ENCODE measurements around the gene GPD2. TPM values are rescaled to one million over a fixed set of nuclear protein-coding genes. Genes with fewer than 3 reads are reported as not detected.

The GPD2 gene
- total and polyA plus RNA-seq, 2 donors from 2014 or later = 6.2 to 32.3 TPM

DNA sequence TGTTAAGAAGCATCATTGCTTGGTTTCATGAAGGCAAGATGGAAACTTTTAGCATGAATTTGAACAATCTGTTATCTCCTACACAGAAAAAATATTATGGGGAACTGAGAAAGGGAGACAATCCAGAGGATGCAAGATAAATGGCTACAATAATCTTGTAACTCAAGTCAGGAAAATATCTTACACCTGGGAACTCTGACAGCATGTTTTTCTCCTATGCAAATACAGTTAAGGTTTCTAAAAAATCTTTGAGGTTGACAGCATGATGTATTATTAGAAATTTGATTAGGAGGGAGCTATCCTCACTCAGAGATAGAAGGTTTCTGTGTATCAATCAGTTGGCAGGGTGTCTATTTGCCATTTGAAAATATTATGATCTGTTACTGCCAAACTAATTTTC, 75.6 kb downstream of the GPD2 start:
- TF ChIP-seq, protein P1, sequence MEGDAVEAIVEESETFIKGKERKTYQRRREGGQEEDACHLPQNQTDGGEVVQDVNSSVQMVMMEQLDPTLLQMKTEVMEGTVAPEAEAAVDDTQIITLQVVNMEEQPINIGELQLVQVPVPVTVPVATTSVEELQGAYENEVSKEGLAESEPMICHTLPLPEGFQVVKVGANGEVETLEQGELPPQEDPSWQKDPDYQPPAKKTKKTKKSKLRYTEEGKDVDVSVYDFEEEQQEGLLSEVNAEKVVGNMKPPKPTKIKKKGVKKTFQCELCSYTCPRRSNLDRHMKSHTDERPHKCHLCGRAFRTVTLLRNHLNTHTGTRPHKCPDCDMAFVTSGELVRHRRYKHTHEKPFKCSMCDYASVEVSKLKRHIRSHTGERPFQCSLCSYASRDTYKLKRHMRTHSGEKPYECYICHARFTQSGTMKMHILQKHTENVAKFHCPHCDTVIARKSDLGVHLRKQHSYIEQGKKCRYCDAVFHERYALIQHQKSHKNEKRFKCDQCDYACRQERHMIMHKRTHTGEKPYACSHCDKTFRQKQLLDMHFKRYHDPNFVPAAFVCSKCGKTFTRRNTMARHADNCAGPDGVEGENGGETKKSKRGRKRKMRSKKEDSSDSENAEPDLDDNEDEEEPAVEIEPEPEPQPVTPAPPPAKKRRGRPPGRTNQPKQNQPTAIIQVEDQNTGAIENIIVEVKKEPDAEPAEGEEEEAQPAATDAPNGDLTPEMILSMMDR (IDR thresholded peaks at IDR 0.05; ENCODE audit: borderline replicate concordance, extremely low read depth, insufficient read depth) = no peak
- intact Hi-C loops (cut with DNase I) = no loop called here
- Histone ChIP-seq H3K27ac (ENCODE audit: low read depth in 2 of 2, low read length in 2 of 2) (no peak overlapping the region), H3K36me3 (ENCODE audit: control insufficient read depth in 2 of 3, insufficient read depth in 3 of 3, low read length in 3 of 3) (peaks cover 0 to 2% (median 0%) of the 10 kb centered on the region in 3 donors), H3K4me1 (ENCODE audit: control insufficient read depth in 2 of 3, insufficient read depth in 2 of 3, low read depth in 1 of 3, low read length in 3 of 3) (no peaks in the 10 kb centered on the region), H3K9me3 (ENCODE audit: control insufficient read depth in 2 of 3, insufficient read depth in 1 of 3, low read length in 3 of 3) (no peaks in the 10 kb centered on the region), H3K9ac (ENCODE audit: low read length in 3 of 3) (no peak overlapping the region), H3K27me3 (ENCODE audit: control insufficient read depth, insufficient read depth, low read length) (no peaks in the 10 kb centered on the region), H3K4me3 (ENCODE audit: low read length in 3 of 3) (no peak overlapping the region)
- FAIRE-seq = no peak
- no peak for DNase-seq

DNA sequence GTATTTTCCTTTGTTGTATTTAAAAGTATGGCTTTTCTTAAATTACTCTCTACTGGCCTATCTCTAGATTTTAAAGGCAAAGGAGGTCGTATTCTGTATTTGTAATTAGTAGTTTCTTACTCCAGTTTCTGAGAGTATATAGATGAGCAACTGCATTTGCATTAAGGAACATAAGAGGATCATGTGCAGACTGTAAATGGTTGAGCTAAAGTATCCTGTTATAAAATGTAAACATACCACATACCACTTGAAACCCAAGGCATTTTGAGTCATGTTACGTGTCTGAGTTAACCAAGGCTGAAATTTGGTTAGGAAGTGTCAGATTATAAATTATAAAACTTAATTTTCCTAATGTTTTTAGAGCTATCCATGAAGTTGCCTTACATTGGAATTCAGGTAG, 76.3 kb downstream of the GPD2 start:
- FAIRE-seq = no peak
- Histone ChIP-seq H3K36me3 (ENCODE audit: control insufficient read depth in 2 of 3, insufficient read depth in 3 of 3, low read length in 3 of 3) (peaks cover 0 to 2% (median 0%) of the 10 kb centered on the region in 3 donors), H3K27me3 (ENCODE audit: control insufficient read depth, insufficient read depth, low read length) (no peaks in the 10 kb centered on the region), H3K9me3 (ENCODE audit: control insufficient read depth in 2 of 3, insufficient read depth in 1 of 3, low read length in 3 of 3) (no peaks in the 10 kb centered on the region), H3K4me1 (ENCODE audit: control insufficient read depth in 2 of 3, insufficient read depth in 2 of 3, low read depth in 1 of 3, low read length in 3 of 3) (no peaks in the 10 kb centered on the region), H3K4me3 (ENCODE audit: low read length in 3 of 3) (no peak overlapping the region), H3K27ac (ENCODE audit: low read depth in 2 of 2, low read length in 2 of 2) (no peak overlapping the region), H3K9ac (ENCODE audit: low read length in 3 of 3) (no peak overlapping the region)
- TF ChIP-seq, protein P1 (IDR thresholded peaks at IDR 0.05; ENCODE audit: borderline replicate concordance, extremely low read depth, insufficient read depth) = no peak
- no peak for DNase-seq
- intact Hi-C loops (cut with DNase I) = no loop called here

DNA sequence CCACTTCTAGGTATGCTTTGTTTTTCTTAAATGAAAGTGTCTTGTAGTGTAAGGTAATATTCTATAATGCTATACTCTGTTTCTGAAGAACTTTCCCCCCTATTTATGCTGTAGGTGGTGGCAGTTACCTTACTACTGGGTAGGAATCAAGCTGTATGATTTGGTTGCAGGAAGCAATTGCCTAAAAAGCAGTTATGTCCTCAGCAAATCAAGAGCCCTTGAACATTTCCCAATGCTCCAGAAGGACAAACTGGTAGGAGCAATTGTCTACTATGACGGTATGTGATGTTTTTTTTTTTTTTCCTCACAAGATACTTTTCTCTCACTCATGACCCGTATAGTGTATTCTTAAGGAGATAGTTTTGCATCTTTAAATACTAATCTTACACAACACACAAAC, 77.0 kb downstream of the GPD2 start:
- Histone ChIP-seq H3K36me3 (ENCODE audit: control insufficient read depth in 2 of 3, insufficient read depth in 3 of 3, low read length in 3 of 3) (peaks cover 0 to 2% (median 0%) of the 10 kb centered on the region in 3 donors), H3K27me3 (ENCODE audit: control insufficient read depth, insufficient read depth, low read length) (no peaks in the 10 kb centered on the region), H3K4me1 (ENCODE audit: control insufficient read depth in 2 of 3, insufficient read depth in 2 of 3, low read depth in 1 of 3, low read length in 3 of 3) (no peaks in the 10 kb centered on the region), H3K9ac (ENCODE audit: low read length in 3 of 3) (no peak overlapping the region), H3K4me3 (ENCODE audit: low read length in 3 of 3) (no peak overlapping the region), H3K9me3 (ENCODE audit: control insufficient read depth in 2 of 3, insufficient read depth in 1 of 3, low read length in 3 of 3) (no peaks in the 10 kb centered on the region), H3K27ac (ENCODE audit: low read depth in 2 of 2, low read length in 2 of 2) (no peak overlapping the region)
- intact Hi-C loops (cut with DNase I) = no loop called here
- DNase-seq = no peak
- FAIRE-seq = no peak
- TF ChIP-seq, protein P1 (IDR thresholded peaks at IDR 0.05; ENCODE audit: borderline replicate concordance, extremely low read depth, insufficient read depth) = no peak

DNA sequence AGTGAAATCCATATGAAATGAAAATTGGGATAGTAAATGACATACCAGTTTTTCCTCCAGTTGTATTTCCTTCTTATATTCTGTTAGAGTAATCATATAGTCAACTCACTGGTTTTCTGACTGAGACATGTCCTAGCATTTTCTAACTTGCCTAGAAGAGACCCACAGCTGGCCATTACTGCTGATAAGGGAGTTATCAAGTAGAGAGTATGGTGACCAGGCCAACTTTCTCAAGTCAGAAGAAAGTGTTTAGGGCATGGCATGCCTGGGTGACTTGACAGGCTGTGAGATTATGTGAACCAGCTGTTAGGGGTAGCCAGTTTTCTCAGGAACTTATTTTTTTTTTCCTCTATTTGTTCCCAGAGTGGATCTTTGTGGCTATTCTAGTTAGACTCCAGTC, 81.2 kb downstream of the GPD2 start:
- DNase-seq = peak in 1 of 5 donors; percentile 12
- TF ChIP-seq, protein P1 (IDR thresholded peaks at IDR 0.05; ENCODE audit: borderline replicate concordance, extremely low read depth, insufficient read depth) = no peak
- intact Hi-C loops (cut with DNase I) = no loop called here
- Histone ChIP-seq H3K4me1 (ENCODE audit: control insufficient read depth in 2 of 3, insufficient read depth in 2 of 3, low read depth in 1 of 3, low read length in 3 of 3) (no peaks in the 10 kb centered on the region), H3K36me3 (ENCODE audit: control insufficient read depth in 2 of 3, insufficient read depth in 3 of 3, low read length in 3 of 3) (peaks cover 0 to 2% (median 0%) of the 10 kb centered on the region in 3 donors), H3K4me3 (ENCODE audit: low read length in 3 of 3) (no peak overlapping the region), H3K9ac (ENCODE audit: low read length in 3 of 3) (no peak overlapping the region), H3K27me3 (ENCODE audit: control insufficient read depth, insufficient read depth, low read length) (no peaks in the 10 kb centered on the region), H3K27ac (ENCODE audit: low read depth in 2 of 2, low read length in 2 of 2) (no peak overlapping the region), H3K9me3 (ENCODE audit: control insufficient read depth in 2 of 3, insufficient read depth in 1 of 3, low read length in 3 of 3) (no peaks in the 10 kb centered on the region)
- FAIRE-seq = no peak

Measured in kidney (tissue), 14 donors.